Neuron (in vitro differentiated cells): ENCODE measurements around the gene RASD2.

ENCODE experiments used
- H2AFZ ChIP-seq: one replicate; pipeline ENCODE4 v1.6.1; 2013; ENCODE audit warnings: low read depth, mild to moderate bottlenecking, inconsistent platforms, low read length, moderate library complexity
- H3K27me3 ChIP-seq: one replicate; pipeline ENCODE4 v1.6.1; 2013; ENCODE audit warnings: low read length; ENCODE audit not compliant: insufficient read depth
- H3K36me3 ChIP-seq: one replicate; pipeline ENCODE4 v1.6.1; 2013; ENCODE audit warnings: low read length; ENCODE audit not compliant: insufficient read depth
- H3K4me1 ChIP-seq: one replicate; pipeline ENCODE4 v1.6.1; 2013; ENCODE audit warnings: low read length; ENCODE audit not compliant: insufficient read depth
- H3K4me3 ChIP-seq: 2 replicates; pipeline ENCODE4 v1.5.1; 2013; ENCODE audit warnings: mild to moderate bottlenecking, low read length, moderate library complexity
- H3K9me3 ChIP-seq: one replicate; pipeline ENCODE4 v1.6.1; 2013; ENCODE audit warnings: low read length

RASD2 gene

DNA sequence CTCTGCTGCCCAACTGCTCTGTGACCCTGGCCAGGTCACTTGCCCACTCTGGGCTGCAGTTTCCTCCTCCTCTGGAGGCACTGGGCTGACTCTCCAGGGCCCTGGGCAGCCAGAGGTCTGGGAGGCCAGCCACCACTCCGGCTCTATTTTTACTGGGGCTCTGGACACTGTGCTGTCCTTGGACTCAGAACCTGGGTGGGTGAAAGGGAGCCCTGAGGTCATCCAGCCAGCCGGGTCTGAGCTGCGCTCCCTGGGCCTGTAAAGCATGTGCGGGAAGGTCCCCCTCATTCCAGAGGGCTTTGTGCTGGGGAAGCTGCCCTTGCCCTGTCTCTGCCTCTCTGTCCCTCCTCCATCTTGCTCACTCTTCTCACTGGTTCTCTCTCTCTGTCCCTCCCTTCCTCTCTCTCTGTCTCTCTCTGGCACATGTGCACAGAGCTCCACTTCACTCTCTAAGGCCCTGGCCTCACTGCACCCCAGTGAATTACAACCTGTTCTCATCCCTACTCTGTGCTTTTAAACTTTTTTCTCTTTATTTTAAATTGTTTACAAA, 51.9 kb downstream of the RASD2 start:
- H2AFZ ChIP-seq = no peak overlapping the region
- peaks cover 1% of the 10 kb centered on the region for H3K9me3 ChIP-seq
- H3K36me3 ChIP-seq = no peaks in the 10 kb centered on the region
- H3K4me3 ChIP-seq = no peak overlapping the region
- H3K27me3 ChIP-seq = peaks cover 9% of the 10 kb centered on the region
- no peaks in the 10 kb centered on the region for H3K4me1 ChIP-seq

DNA sequence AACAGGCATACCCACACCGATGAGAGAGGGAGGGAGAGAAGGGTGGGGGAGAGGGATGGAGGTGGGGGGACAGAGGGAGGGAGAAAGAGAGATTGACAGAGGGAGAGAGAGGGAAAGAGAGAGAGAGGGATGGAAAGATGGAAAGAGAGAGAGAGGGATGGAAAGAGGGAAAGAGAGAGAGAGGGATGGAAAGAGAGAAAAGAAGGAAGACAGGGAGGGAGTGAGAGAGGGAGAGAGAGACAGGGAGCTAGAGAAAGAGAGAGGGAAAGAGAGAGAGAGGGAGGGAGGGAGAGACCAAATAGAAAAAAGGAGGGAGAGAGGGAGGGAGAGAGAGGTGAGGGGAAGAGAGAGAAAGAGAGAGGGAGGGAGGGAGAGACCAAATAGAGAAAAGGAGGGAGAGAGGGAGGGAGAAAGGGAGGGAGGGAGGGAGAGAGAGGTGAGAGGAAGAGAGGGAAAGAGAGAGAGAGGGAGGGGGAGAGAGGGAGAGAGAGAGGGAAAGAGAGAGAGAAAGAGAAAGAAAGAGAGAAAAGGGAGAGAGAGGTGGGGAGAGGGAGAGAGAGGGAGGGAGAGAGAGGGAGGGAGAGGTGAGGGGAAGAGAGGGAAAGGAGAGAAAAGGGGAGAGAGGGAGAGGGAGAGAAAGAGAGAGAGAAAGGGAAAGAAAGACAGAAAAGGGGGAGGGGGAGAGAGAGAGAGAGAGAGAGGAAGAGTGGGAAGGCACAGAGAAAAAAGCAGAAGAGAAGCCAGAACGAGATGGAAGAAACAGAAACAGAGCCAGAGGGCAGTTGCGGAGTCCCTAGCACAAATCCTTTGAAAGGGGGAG, 52.6 kb downstream of the RASD2 start:
- Histone ChIP-seq H2AFZ (no peak overlapping the region), H3K4me1 (no peaks in the 10 kb centered on the region), H3K36me3 (no peaks in the 10 kb centered on the region), H3K4me3 (no peak overlapping the region), H3K27me3 (peaks cover 9% of the 10 kb centered on the region), H3K9me3 (peaks cover 1% of the 10 kb centered on the region)

- Histone ChIP-seq H3K9me3 (peaks cover 1% of the 10 kb centered on the region), H3K4me1 (no peaks in the 10 kb centered on the region), H3K4me3 (no peak overlapping the region), H3K36me3 (no peaks in the 10 kb centered on the region), H3K27me3 (peaks cover 4% of the 10 kb centered on the region), H2AFZ (no peak overlapping the region)
These were observed 53.4 kb downstream of the RASD2 start for GRCh38 chr22:35593891-35594470.

- Histone ChIP-seq H3K4me1 (no peaks in the 10 kb centered on the region), H3K36me3 (no peaks in the 10 kb centered on the region), H3K4me3 (no peak overlapping the region), H3K27me3 (no peaks in the 10 kb centered on the region), H3K9me3 (peaks cover 1% of the 10 kb centered on the region), H2AFZ (no peak overlapping the region)
These were observed 54.1 kb downstream of the RASD2 start for GRCh38 chr22:35594686-35595085.

DNA sequence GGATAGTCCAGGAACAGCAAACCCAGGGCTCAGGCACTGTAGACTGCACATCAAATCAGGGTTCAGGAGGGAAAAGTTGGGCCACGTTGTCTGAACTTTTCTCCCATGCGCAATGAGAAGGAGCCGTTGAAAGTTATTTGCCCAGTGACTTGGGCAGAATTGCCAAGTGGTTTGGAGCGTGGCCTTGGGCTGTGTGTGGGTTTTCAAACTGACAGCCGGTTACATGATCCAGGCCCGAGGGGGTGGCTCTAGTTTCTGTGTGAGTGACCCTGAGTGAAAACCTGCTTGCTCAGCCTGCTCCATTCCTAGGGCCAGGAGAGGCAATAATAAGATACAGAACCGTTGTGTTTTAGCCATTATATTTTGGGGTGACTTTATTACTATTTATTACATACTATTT, 56.2 kb downstream of the RASD2 start:
- no peak overlapping the region for H2AFZ ChIP-seq
- no peak overlapping the region for H3K4me3 ChIP-seq
- H3K27me3 ChIP-seq = no peaks in the 10 kb centered on the region
- no peaks in the 10 kb centered on the region for H3K4me1 ChIP-seq
- H3K9me3 ChIP-seq = peaks cover 1% of the 10 kb centered on the region
- no peaks in the 10 kb centered on the region for H3K36me3 ChIP-seq

GRCh38 chr22:35597692-35598395, 57.2 kb downstream of the RASD2 start:
- Histone ChIP-seq H3K36me3 (no peaks in the 10 kb centered on the region), H2AFZ (no peak overlapping the region), H3K4me3 (no peak overlapping the region), H3K4me1 (no peaks in the 10 kb centered on the region), H3K9me3 (peaks cover 1% of the 10 kb centered on the region), H3K27me3 (no peaks in the 10 kb centered on the region)

DNA sequence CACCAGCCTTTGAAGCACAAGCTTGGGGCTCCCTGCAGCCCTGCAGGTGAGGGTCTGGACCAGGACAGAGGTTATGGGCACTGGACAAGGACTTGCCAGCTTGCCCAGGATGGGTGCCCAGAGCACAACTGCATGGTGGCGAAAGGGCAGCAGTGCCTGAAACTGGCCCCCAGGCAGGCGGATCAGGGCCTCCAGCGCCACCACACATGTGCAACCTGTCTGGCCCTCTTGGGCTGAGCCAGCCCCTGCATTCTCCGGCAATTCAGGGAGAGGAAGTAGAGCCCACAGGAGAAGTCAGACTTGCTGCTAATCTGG, 57.7 kb downstream of the RASD2 start:
- Histone ChIP-seq H3K27me3 (no peaks in the 10 kb centered on the region), H3K4me1 (no peaks in the 10 kb centered on the region), H3K4me3 (no peak overlapping the region), H2AFZ (no peak overlapping the region), H3K36me3 (no peaks in the 10 kb centered on the region), H3K9me3 (peaks cover 1% of the 10 kb centered on the region)

- Histone ChIP-seq H3K36me3 (no peaks in the 10 kb centered on the region), H2AFZ (no peak overlapping the region), H3K4me3 (no peak overlapping the region), H3K9me3 (peaks cover 1% of the 10 kb centered on the region), H3K4me1 (no peaks in the 10 kb centered on the region), H3K27me3 (no peaks in the 10 kb centered on the region)
These were observed 58.7 kb downstream of the RASD2 start for GRCh38 chr22:35599364-35599763.

DNA sequence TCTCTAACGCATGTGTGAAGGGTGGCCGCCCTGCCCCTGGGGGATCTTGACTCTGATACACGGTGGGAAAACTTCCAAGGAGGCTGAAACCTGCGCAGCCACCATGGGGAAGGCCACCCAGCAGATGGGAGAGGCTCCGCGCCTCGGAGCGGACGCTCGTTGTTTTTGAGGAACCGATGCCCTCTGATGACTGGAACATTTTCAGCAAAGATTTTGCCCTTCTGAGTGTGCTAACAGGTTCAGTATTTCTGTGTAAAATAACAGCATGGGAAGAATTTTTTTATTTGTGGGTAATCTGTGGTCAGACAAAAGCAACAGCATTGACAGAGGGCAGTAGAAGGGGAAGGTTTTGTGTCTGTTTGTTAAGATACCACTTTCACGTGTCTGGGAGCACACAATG, 59.8 kb downstream of the RASD2 start:
- Histone ChIP-seq H3K9me3 (no peaks in the 10 kb centered on the region), H3K4me1 (no peaks in the 10 kb centered on the region), H3K36me3 (no peaks in the 10 kb centered on the region), H2AFZ (no peak overlapping the region), H3K4me3 (no peak overlapping the region), H3K27me3 (peaks cover 6% of the 10 kb centered on the region)

GRCh38 chr22:35601013-35601580, 60.5 kb downstream of the RASD2 start:
- Histone ChIP-seq H3K4me1 (no peaks in the 10 kb centered on the region), H3K27me3 (peaks cover 6% of the 10 kb centered on the region), H3K9me3 (no peaks in the 10 kb centered on the region), H2AFZ (no peak overlapping the region), H3K4me3 (no peak overlapping the region), H3K36me3 (no peaks in the 10 kb centered on the region)

- no peaks in the 10 kb centered on the region for H3K36me3 ChIP-seq
- no peaks in the 10 kb centered on the region for H3K9me3 ChIP-seq
- no peak overlapping the region for H3K4me3 ChIP-seq
These were observed 61.3 kb downstream of the RASD2 start for GRCh38 chr22:35601743-35602615.

More at GRCh38 chr22:35601743-35602615, 61.3 kb downstream of the RASD2 start:
- H3K4me1 ChIP-seq = no peaks in the 10 kb centered on the region
- H3K27me3 ChIP-seq = peaks cover 6% of the 10 kb centered on the region
- no peak overlapping the region for H2AFZ ChIP-seq
